ENCODE data around the gene VASP.

DNA sequence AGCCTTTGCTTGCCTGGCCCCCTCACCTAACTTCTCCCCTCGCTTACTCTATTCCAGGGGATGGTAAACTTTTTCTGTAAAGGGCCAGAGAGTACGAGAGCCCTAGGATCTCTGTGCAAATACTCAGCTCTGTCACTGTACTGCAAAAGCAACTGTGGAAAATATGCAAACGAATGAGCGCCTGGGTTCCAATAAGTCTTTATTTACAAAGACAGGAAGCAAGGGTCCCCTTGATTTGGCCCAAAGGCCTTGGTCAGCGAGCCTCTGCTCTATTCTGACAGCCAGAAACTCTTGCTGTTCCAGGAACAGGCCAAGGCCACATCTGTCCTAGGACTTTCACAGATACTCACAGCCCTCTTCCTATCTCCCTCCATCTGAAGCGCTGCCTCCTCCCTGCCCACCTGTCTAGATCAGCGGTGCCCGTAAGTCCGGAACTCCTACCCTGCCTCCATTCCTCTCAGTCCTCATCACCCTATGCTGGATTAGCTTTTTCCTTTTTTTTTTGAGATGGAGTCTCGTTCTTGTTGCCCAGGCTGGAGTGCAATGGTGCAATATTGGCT lies 40.0 kb downstream of the VASP start:
- TF ChIP-seq MTA3 (CRISPR knock-in tag; IDR thresholded peaks at IDR 0.05) (no peak), BRF2 (CRISPR knock-in tag; IDR thresholded peaks at IDR 0.05) (no peak), ZBTB26 (CRISPR knock-in tag; IDR thresholded peaks at IDR 0.05; ENCODE audit: borderline replicate concordance) (no peak), BRD4 (CRISPR knock-in tag; IDR thresholded peaks at IDR 0.05) (no peak), PITX1 (CRISPR knock-in tag; IDR thresholded peaks at IDR 0.05) (no peak), ZBTB34 (CRISPR knock-in tag; IDR thresholded peaks at IDR 0.05) (no peak)
- TF ChIP-seq, protein P1, sequence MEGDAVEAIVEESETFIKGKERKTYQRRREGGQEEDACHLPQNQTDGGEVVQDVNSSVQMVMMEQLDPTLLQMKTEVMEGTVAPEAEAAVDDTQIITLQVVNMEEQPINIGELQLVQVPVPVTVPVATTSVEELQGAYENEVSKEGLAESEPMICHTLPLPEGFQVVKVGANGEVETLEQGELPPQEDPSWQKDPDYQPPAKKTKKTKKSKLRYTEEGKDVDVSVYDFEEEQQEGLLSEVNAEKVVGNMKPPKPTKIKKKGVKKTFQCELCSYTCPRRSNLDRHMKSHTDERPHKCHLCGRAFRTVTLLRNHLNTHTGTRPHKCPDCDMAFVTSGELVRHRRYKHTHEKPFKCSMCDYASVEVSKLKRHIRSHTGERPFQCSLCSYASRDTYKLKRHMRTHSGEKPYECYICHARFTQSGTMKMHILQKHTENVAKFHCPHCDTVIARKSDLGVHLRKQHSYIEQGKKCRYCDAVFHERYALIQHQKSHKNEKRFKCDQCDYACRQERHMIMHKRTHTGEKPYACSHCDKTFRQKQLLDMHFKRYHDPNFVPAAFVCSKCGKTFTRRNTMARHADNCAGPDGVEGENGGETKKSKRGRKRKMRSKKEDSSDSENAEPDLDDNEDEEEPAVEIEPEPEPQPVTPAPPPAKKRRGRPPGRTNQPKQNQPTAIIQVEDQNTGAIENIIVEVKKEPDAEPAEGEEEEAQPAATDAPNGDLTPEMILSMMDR (CRISPR knock-in tag; IDR thresholded peaks at IDR 0.05): no peak
